Epithelial cell of esophagus (primary cell): ENCODE measurements around the gene U2SURP.
A peak's percentile ranks its signal among the peaks of the same experiment; 100 is the strongest.

Experiments
- DNase-seq: peaks from one replicate; pipeline ENCODE4 v3.0.0; 2010; ENCODE audit warnings: low read depth
- H3K4me3 ChIP-seq: 2 replicates; pipeline ENCODE4 v1.5.1; 2011; ENCODE audit warnings: mild to moderate bottlenecking, low read length, control low read depth
- TF ChIP-seq, protein P1 (sequence below): IDR thresholded peaks from 2 replicates; pipeline ENCODE4 v1.5.1; 2011; ENCODE audit warnings: low read depth, mild to moderate bottlenecking, low read length, control low read depth, inconsistent platforms; ENCODE audit not compliant: insufficient read depth; ENCODE audit errors: missing control alignments

The U2SURP gene

GRCh38 chr3:143001369-143002082 lies at the start of gene U2SURP:
Gene U2SURP, plus strand, starts transcription at chr3:143001570. Its CDS starts 59 bp downstream, at chr3:143001629.
- TF ChIP-seq, protein P1, sequence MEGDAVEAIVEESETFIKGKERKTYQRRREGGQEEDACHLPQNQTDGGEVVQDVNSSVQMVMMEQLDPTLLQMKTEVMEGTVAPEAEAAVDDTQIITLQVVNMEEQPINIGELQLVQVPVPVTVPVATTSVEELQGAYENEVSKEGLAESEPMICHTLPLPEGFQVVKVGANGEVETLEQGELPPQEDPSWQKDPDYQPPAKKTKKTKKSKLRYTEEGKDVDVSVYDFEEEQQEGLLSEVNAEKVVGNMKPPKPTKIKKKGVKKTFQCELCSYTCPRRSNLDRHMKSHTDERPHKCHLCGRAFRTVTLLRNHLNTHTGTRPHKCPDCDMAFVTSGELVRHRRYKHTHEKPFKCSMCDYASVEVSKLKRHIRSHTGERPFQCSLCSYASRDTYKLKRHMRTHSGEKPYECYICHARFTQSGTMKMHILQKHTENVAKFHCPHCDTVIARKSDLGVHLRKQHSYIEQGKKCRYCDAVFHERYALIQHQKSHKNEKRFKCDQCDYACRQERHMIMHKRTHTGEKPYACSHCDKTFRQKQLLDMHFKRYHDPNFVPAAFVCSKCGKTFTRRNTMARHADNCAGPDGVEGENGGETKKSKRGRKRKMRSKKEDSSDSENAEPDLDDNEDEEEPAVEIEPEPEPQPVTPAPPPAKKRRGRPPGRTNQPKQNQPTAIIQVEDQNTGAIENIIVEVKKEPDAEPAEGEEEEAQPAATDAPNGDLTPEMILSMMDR: no peak
- peak; percentile 99 for DNase-seq
- peak within 1 kb of the TSS; percentile 93 for H3K4me3 ChIP-seq

DNA sequence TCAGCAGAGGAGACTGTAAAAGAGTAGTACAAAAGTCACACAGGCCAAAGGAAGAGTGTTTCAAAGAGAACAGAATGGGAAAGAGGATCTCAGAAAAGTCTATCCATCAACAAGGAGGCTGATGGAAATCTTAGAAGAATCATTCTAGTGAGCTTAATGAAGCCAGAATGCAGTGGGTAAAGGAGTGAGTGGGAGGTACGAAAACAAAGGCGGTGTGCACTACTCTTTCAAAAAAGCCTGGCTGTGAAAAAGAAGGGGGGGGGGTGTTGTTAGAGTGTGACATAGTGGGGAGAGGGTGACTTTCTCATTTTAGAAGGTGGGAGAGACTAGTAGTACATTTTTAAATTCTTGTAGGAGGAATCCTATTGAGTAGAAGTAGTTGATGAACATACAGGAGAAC lies 49.6 kb upstream of the U2SURP start:
- TF ChIP-seq, protein P1: no peak
- no peak overlapping the region for H3K4me3 ChIP-seq
- DNase-seq: no peak

- no peak for DNase-seq
- no peak overlapping the region for H3K4me3 ChIP-seq
- TF ChIP-seq, protein P1: no peak
These were observed 48.8 kb upstream of the U2SURP start for GRCh38 chr3:142952272-142953193.

- TF ChIP-seq, protein P1: no peak
- no peak for DNase-seq
- no peak overlapping the region for H3K4me3 ChIP-seq
These were observed 47.9 kb upstream of the U2SURP start for GRCh38 chr3:142953443-142953842.

GRCh38 chr3:142958707-142959106 lies 42.7 kb upstream of the U2SURP start:
- peak; percentile 98 for DNase-seq
- H3K4me3 ChIP-seq: no peak overlapping the region
- TF ChIP-seq, protein P1: peak; percentile 9

DNA sequence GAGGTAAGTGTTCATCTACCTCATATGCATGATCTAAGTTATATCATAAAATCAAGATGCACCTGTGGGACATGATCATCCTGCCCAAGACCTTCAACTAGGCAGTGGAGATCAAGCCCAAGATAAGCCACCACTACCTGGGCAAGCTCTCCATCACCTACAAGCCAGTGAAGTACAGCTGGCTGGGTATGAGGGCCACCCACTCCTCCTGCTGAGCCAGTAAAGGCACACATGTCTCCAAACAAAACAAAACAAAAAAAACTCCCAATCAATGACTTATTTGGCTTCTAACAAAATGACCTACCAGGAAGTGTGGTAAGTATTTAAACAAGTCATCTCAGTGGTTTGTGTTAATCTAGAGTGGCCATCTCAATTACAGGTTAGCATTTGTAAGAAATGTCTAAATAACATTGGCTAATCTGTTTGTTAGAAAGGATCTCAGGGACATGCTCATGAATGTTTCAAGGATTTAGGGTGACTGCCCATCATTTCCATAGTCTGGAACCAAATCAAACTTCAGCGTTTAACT lies 41.0 kb upstream of the U2SURP start:
- H3K4me3 ChIP-seq: no peak overlapping the region
- DNase-seq: no peak
- TF ChIP-seq, protein P1: no peak
